Kidney epithelial cell (primary cell): ENCODE results near the gene TDP1. TPM values are rescaled to one million over a fixed set of nuclear protein-coding genes. Genes with fewer than 3 reads are reported as not detected.
"Not testable (repeated sequence)": the region's sequence is repeated elsewhere in the genome, so short reads cannot be mapped to it uniquely, and the experiment has no call there.

Experiments used
- DNase-seq: peaks from one replicate; pipeline ENCODE4 v3.0.0-alpha.2; 2010; ENCODE audit warnings: low read depth
- H3K27me3 ChIP-seq: 2 replicates; pipeline ENCODE4 v1.6.0; 2011; ENCODE audit warnings: low read length; ENCODE audit not compliant: control insufficient read depth, insufficient read depth
- H3K36me3 ChIP-seq: 2 replicates; pipeline ENCODE4 v1.5.1; 2011; ENCODE audit warnings: low read length; ENCODE audit not compliant: control insufficient read depth, insufficient read depth
- H3K4me3 ChIP-seq: 2 replicates; pipeline ENCODE4 v1.5.1; 2011; ENCODE audit warnings: low read depth, mild to moderate bottlenecking, control low read depth, low read length
- total RNA-seq: library from RNA; depleted of rRNA; stranded (reverse); fragments of >200 nt; gene quantifications from 2 replicates; pipeline ENCODE4 v1.2.3, GENCODE V29; 2015
- TF ChIP-seq, protein P1 (sequence below): IDR thresholded peaks from 2 replicates; pipeline ENCODE4 v1.5.1; 2011; ENCODE audit warnings: mild to moderate bottlenecking, moderate library complexity, low read length, control low read depth, inconsistent platforms; ENCODE audit not compliant: insufficient read depth, poor library complexity, severe bottlenecking

Gene TDP1
- total RNA-seq, 1 donor from 2014 or later = 24.2 TPM

DNA sequence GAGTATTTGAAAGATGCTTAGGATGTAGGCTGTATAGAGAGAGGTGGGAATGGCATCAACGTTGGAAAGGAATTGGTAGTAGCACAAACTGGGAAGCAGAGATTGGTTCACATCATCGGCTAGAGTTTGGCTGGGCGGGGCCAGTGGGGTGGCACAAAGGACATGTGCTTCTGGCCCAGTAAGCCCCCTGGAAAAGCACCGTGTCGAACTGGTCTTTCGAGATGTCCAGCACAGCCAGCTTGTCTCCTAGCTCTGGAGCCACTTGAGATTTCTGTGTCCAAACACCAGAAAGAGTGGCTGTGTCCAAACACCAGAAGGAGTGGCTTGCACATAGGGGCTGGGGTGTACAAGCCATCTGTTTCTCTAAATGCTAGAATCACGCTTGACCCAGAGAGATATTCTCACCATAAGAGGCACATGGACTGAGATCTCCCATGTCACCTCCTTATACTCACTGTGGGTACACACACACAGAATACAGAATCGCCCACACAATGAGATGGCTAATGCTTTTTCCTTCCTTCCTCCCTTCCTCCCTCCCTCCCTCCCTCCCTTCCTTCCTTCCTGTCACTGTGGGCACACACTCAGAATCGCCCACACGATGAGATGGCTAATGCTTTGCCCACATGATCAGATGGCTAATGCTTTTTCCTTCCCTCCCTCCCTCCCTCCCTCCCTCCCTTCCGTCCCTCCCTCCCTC lies 64.2 kb downstream of the TDP1 start:
- no peak for DNase-seq

DNA sequence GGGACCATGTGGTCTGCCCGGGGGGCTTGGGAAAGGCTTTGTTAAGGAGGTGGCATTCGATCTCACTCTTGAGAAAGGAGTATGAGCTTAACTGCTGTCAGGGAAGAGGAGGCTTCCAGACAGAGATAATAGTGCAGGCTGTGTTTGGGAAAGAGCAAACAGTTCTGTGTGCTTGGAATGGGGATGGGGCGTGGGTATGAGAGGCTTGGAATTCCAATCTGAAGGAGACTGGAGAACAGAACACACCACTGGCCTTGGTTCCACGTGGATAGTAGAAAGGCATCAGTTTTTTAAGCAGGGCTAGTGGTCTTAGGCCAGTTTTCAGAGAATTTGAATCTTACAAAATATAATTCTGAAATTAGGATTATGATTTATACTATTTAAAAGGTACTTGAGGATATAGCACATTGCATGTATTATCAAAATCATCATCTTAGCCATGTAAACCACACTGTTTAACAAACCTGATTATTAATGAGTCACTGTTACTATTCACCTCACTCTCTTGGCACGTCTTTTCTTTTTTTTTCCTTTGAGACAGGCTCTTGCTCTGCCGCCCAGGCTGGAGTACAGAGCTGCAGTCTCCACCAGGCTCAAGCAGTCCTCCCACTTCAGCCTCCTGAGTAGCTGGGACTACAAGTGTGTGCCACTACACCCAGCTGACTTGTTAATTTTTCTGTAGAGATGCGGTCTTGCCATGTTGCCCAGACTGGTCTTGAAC lies 67.6 kb downstream of the TDP1 start:
- TF ChIP-seq, protein P1, sequence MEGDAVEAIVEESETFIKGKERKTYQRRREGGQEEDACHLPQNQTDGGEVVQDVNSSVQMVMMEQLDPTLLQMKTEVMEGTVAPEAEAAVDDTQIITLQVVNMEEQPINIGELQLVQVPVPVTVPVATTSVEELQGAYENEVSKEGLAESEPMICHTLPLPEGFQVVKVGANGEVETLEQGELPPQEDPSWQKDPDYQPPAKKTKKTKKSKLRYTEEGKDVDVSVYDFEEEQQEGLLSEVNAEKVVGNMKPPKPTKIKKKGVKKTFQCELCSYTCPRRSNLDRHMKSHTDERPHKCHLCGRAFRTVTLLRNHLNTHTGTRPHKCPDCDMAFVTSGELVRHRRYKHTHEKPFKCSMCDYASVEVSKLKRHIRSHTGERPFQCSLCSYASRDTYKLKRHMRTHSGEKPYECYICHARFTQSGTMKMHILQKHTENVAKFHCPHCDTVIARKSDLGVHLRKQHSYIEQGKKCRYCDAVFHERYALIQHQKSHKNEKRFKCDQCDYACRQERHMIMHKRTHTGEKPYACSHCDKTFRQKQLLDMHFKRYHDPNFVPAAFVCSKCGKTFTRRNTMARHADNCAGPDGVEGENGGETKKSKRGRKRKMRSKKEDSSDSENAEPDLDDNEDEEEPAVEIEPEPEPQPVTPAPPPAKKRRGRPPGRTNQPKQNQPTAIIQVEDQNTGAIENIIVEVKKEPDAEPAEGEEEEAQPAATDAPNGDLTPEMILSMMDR = no peak
- peaks cover 1% of the 10 kb centered on the region for H3K36me3 ChIP-seq
- H3K27me3 ChIP-seq = no peaks in the 10 kb centered on the region
- H3K4me3 ChIP-seq = no peak overlapping the region
- no peak for DNase-seq

More for the DNA sequence above, 64.2 kb downstream of the TDP1 start:
- Histone ChIP-seq H3K36me3 (peaks cover 1% of the 10 kb centered on the region), H3K4me3 (no peak overlapping the region), H3K27me3 (no peaks in the 10 kb centered on the region)
- TF ChIP-seq, protein P1 = no peak

DNA sequence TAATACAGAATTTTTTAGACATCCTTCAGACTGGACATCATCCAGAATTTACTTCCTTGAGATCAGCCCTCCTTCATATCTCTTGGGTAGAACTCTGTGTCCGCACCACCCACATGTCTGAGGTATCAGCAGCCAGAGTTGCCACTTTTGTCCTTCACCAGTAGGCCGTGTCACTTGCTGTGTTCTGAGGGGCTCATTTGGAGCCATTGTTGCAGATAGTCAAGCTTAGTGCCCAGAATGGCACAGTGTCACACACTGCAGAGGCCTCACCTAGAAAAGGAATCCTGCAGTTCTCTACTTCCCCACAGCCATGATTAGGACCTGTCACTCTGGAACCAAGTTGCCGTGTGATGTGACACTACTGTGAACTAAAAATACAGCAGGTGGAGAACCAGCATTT lies 69.2 kb downstream of the TDP1 start:
- Histone ChIP-seq H3K27me3 (no peaks in the 10 kb centered on the region), H3K36me3 (no peaks in the 10 kb centered on the region)

DNA sequence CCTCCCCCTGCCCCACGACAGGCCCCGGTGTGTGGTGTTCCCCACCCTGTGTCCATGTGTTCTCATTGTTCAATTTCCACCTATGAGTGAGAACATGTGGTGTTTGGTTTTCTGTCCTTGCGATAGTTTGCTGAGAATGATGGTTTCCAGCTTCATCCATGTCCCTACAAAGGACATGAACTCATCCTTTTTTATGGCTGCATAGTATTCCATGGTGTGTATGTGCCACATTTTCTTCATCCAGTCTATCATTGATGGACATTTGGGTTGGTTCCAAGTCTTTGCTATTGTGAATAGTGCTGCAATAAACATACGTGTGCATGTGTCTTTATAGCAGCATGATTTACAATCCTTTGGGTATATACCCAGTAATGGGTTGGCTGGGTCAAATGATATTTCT lies 70.9 kb downstream of the TDP1 start:
- H3K27me3 ChIP-seq, H3K36me3 ChIP-seq, H3K4me3 ChIP-seq, DNase-seq: not testable (repeated sequence)

More for the DNA sequence above, 69.2 kb downstream of the TDP1 start:
- no peak for DNase-seq
- H3K4me3 ChIP-seq = no peak overlapping the region
- TF ChIP-seq, protein P1 = no peak

DNA sequence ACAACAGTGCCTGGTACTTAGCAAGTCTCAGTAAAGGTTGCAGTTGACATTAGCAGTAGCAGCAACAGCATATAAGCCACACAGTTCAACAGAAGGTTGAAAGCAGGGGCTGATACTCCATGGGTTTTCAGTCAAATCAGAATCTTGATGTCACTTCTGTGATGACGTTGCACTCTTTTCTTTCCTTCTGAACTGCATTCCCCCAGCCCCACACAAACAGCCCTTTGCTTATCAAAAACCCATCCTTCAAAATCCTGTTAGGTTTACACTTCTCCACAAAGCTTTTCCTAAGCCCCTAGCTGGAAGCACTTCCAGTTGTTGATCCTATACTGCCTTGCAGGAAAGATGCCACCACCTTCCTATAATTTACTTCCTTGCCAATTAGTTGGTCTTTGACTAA lies 72.1 kb downstream of the TDP1 start:
- TF ChIP-seq, protein P1 = no peak
- DNase-seq = no peak
- Histone ChIP-seq H3K4me3 (no peak overlapping the region), H3K36me3 (no peaks in the 10 kb centered on the region), H3K27me3 (no peaks in the 10 kb centered on the region)

DNA sequence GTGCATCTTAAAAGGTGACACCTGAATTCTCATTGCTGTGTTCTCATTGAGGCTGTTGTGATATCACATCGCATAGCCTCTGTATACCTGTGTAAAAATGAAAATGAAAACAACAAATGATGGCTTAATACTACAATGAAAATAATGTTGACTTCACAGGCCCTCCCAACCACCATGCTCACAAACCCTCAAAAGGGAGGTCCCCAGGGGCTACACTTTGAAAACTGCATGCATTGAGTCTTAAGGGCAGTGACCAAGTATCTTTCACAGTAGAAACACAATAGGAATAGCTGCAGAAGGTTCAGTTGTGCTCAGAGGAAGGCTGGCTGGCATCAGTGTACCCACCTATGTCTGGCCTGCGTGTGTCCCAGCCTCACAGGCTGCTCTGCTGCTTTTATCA lies 78.4 kb downstream of the TDP1 start:
- Histone ChIP-seq H3K4me3 (no peak overlapping the region), H3K36me3 (peaks cover 2% of the 10 kb centered on the region), H3K27me3 (no peaks in the 10 kb centered on the region)
- DNase-seq = no peak
- TF ChIP-seq, protein P1 = no peak
